Skin epidermis (tissue), 12 donors: ENCODE results near the gene SLC15A4.
"Not testable (repeated sequence)": the region's sequence is repeated elsewhere in the genome, so short reads cannot be mapped to it uniquely, and the experiment has no call there.

Experiments used
- H3K27ac ChIP-seq, 21 experiments: fragments of 200-600 bp; sonication (generic) in 11 of 21; one replicate each; pipeline ENCODE4 v1.5.0; 2020; ENCODE audit warnings: mild to moderate bottlenecking in 3 of 21, inconsistent platforms in 2 of 21, moderate library complexity in 2 of 21
- H3K4me3 ChIP-seq, 7 experiments: fragments of 200-600 bp; sonication (generic) in 2 of 7; one replicate each; pipeline ENCODE4 v1.5.0; 2020; ENCODE audit warnings: inconsistent platforms in 2 of 7, mild to moderate bottlenecking in 2 of 7, moderate library complexity in 1 of 7

SLC15A4 gene

GRCh38 chr12:128823916-128824839, at the start of gene SLC15A4:
TSS of gene SLC15A4 (minus strand) at chr12:128823958. CDS start at chr12:128823943, 15 bp downstream.
- peak within 1 kb of the TSS; percentile 80 to 95 (median 88) for H3K27ac ChIP-seq
- peak within 1 kb of the TSS; percentile 81 to 98 (median 88) for H3K4me3 ChIP-seq

- no peak overlapping the region for H3K27ac ChIP-seq
- no peak overlapping the region for H3K4me3 ChIP-seq
Measured at GRCh38 chr12:128872303-128872702, 48.5 kb upstream of the SLC15A4 start.

- no peak overlapping the region for H3K27ac ChIP-seq
- no peak overlapping the region for H3K4me3 ChIP-seq
Measured at GRCh38 chr12:128871516-128871892, 47.7 kb upstream of the SLC15A4 start.

GRCh38 chr12:128867466-128867865, 43.7 kb upstream of the SLC15A4 start:
- Histone ChIP-seq H3K4me3 (no peak overlapping the region), H3K27ac (no peak overlapping the region)

GRCh38 chr12:128864516-128865186, 40.9 kb upstream of the SLC15A4 start:
- H3K27ac ChIP-seq: peak overlapping the region in 1 of 21 experiments; percentile 54

GRCh38 chr12:128863957-128864356, 40.2 kb upstream of the SLC15A4 start:
- no peak overlapping the region for H3K27ac ChIP-seq
- peak overlapping the region in 1 of 7 experiments; percentile 8 for H3K4me3 ChIP-seq

More at GRCh38 chr12:128864516-128865186, 40.9 kb upstream of the SLC15A4 start:
- peak overlapping the region in 1 of 7 experiments; percentile 8 for H3K4me3 ChIP-seq

- H3K4me3 ChIP-seq: no peak overlapping the region
- no peak overlapping the region for H3K27ac ChIP-seq
Measured at GRCh38 chr12:128861226-128862016, 37.7 kb upstream of the SLC15A4 start.

- H3K4me3 ChIP-seq: no peak overlapping the region
- H3K27ac ChIP-seq: no peak overlapping the region
Measured at GRCh38 chr12:128859311-128859710, 35.6 kb upstream of the SLC15A4 start.

- H3K27ac ChIP-seq: peak overlapping the region in 1 of 21 experiments; percentile 30
- no peak overlapping the region for H3K4me3 ChIP-seq
Measured at GRCh38 chr12:128857133-128857763, 33.5 kb upstream of the SLC15A4 start.

- Histone ChIP-seq H3K4me3 (no peak overlapping the region), H3K27ac (peak overlapping the region in 1 of 21 experiments; percentile 30)
Measured at GRCh38 chr12:128856791-128857078, 33.0 kb upstream of the SLC15A4 start.

- H3K27ac ChIP-seq: no peak overlapping the region
- no peak overlapping the region for H3K4me3 ChIP-seq
Measured at GRCh38 chr12:128856035-128856790, 32.5 kb upstream of the SLC15A4 start.

GRCh38 chr12:128853600-128854197, 29.9 kb upstream of the SLC15A4 start:
- Histone ChIP-seq H3K4me3 (peak overlapping the region in 5 of 7 experiments; percentile 11 to 48 (median 28)), H3K27ac (peak overlapping the region in 7 of 21 experiments; percentile 2 to 80 (median 52))

GRCh38 chr12:128852885-128853599, 29.3 kb upstream of the SLC15A4 start, which contains the start of gene GLT1D1:
TSS of gene GLT1D1 (plus strand) at chr12:128853478. CDS start at chr12:128853582, 104 bp downstream.
- Histone ChIP-seq H3K27ac (peak within 1 kb of the TSS in 7 of 21 experiments; percentile 2 to 80 (median 52)), H3K4me3 (peak within 1 kb of the TSS in 5 of 7 experiments; percentile 11 to 48 (median 28))

- Histone ChIP-seq H3K4me3 (no peak overlapping the region), H3K27ac (no peak overlapping the region)
Measured at GRCh38 chr12:128852026-128852698, 28.4 kb upstream of the SLC15A4 start.

GRCh38 chr12:128851429-128851828, 27.7 kb upstream of the SLC15A4 start:
- not testable (repeated sequence) for H3K4me3 ChIP-seq, H3K27ac ChIP-seq

- Histone ChIP-seq H3K27ac (no peak overlapping the region), H3K4me3 (no peak overlapping the region)
Measured at GRCh38 chr12:128850400-128850799, 26.6 kb upstream of the SLC15A4 start.

- not testable (repeated sequence) for H3K4me3 ChIP-seq, H3K27ac ChIP-seq
Measured at GRCh38 chr12:128849806-128850205, 26.0 kb upstream of the SLC15A4 start.
